Pulmonary artery endothelial cell (primary cell): ENCODE data around the gene GDPGP1. TPM values are rescaled to one million over a fixed set of nuclear protein-coding genes. Genes with fewer than 3 reads are reported as not detected.

Source experiments
- DNase-seq: peaks from one replicate; pipeline ENCODE4 v3.0.0-alpha.2; 2011; ENCODE audit warnings: low read depth, low spot score
- total RNA-seq: library from RNA; depleted of rRNA; stranded (reverse); fragments of >200 nt; gene quantifications from 2 replicates; pipeline ENCODE4 v1.2.3, GENCODE V29; 2014

The GDPGP1 gene
- total RNA-seq, 1 donor from 2014 or later: 7.3 TPM

DNA sequence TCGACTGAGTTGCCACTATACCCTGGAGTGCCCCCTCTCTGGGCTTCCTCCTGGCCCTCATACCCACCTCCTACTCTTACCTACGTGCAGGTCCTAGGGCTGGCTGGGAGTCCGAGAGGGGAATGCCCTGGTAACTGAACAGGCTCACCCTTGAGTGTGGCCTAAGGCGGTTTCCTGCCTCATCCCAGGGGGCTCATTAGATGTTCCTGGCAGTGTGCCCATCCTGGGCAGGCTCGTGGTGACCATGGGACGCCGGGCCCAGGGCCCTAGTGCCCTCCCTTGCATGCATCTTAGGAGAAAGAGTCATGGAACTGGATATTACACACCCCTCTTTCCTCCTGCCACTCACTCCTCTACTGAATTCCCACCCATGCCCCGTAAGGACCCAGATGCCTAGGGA lies 30.1 kb upstream of the GDPGP1 start:
- DNase-seq: no peak

DNA sequence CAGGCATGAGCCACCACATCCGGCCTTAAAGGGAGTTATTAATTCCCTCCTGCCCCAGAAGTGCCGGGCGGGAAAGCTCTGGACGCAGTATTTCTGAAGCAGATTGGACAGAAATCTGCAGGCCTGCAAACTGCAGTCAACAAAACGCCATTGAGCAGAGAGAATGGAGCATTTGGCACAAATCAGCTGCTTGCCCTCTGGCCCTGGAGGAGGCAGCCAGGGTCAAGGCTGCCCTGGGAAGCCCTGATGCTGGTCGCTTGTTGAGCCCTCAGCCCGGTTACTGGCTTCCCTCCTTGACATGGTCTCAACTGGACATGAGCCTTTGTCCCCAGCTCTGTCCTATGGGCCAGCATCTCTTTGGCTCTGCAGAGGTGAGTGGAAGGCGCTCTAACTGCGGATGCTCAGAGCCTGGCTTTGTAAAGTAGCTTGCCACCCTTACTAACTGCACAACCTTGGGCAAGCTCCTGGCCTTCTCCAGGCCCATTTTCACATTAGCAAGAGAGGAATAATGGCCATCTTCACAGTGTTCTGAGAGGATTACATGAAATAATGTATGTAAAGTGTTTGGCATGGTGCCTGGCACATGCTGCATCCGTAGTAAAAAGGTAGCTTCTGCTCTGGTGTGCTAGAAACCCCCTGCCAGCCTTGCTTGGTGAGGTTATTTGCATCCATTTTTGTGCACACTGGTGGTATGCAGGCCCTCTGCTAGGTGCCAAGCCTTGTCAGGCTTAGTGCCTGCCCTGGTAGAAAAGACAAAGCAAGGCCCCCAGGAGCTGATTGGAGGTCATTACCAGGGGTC lies 28.8 kb upstream of the GDPGP1 start:
- no peak for DNase-seq

- DNase-seq: no peak
These were observed 28.1 kb upstream of the GDPGP1 start for GRCh38 chr15:90205886-90206285.

GRCh38 chr15:90207252-90207651 lies 26.8 kb upstream of the GDPGP1 start:
- DNase-seq: no peak

- no peak for DNase-seq
These were observed 25.7 kb upstream of the GDPGP1 start for GRCh38 chr15:90208356-90208755.

DNA sequence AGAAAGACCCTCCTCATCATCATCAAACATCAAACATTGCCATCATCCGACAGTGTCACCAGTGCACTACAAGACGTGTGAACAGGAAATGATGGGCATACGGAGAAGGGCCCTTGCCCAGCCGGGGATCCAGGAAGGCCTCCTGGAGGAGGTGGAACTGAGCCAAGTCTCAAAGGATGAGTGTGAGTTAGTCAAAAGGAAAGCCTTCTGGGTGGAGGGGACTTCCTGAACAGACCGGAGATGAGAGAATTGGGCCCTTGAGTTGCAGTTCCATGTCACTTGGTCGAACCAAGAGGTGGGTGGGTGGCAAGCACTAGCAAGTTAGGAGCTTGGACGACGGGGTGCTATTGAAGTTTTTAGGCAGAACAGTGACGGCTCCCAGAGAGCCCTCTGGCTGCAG lies 24.4 kb upstream of the GDPGP1 start:
- DNase-seq: no peak

DNA sequence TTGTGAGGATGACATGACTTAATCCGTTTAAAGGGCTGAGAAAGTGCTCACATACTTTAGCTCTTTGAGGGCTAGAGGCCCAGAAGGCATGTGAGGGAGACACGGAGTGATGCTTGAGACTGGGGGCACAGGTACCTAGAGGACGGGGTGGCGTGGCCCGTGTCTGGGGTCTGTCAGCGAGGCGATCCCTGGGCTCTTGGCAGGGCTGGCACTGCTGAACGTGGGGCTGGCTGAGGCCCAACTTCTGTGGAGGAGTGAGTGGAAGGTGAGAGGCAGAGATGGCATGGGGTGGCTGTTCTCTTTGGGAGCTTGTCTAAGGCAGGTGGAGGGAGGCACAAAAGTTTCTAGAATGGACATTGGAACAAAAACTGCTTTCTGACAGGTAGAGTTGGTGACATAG lies 23.4 kb upstream of the GDPGP1 start:
- no peak for DNase-seq

DNA sequence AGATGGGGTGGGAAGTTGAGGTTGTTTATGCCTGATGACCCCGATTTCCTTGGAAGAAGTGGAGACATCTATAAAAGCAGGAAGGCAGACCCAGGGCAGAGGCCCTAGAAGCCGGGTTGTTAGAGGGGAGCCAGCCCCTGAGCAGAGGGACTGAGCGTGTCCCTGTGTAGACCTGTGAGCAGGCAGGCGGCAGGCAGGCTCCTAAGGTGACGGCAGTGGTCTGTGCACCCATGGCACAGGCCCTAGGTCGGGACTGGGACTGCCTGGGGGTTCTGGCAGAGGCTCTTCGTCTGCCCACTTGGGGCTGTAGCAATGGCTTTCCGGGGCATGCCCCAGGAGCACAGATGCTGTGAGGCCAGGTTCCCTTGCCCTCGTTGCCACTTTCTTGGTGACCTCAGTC lies 23.0 kb upstream of the GDPGP1 start:
- DNase-seq: no peak

- no peak for DNase-seq
These were observed 22.4 kb upstream of the GDPGP1 start for GRCh38 chr15:90211440-90212143.

GRCh38 chr15:90212221-90213098 lies 21.5 kb upstream of the GDPGP1 start:
- no peak for DNase-seq

- DNase-seq: no peak
These were observed 20.7 kb upstream of the GDPGP1 start for GRCh38 chr15:90213122-90213817.

DNA sequence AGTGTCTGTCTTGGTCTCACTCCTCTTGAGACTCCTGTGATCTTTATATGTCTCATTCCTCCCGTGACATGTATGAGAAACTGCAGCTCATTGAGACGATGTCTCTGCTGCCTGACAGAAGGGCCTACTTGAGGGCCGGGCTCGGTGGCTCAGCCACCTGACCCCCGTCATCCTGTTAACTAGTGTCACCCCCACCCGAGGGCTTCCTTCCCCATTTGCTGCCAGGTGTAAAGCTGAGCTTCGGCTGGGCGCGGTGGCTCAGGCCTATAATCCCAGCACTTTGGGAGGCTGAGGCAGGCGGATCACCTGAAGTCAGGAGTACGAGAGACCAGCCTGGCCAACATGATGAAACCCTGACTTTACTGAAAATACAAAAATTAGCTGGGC lies 20.2 kb upstream of the GDPGP1 start:
- no peak for DNase-seq

DNA sequence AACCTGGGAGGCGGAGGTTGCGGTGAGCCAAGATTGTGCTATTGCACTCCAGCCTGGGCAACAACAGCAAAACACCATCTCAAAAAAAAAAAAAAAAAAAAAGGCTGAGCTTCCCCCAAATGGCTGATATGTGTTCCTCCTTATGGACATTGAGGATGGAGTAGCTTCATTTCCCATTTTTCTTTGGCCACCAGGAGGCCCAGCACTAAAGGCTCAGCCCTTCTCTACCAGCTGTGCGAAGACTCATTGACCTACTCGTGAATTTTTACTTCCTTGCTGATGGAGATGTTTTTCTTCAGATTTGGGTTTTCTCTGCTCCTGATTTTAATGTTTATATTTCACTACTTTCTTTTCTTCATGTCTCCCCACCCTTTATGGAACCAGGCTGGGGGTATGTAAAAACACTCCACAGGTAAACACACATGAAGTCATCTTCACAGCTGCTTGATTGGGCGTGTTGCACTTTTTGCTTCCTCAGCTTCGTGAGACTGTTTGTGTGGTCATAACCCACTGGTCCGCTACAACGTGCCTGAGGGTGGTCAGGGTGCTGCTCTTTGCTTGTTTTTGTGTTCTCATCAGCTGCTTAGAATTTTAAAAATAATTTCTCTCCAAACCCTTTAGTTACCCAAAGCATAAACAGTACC lies 19.3 kb upstream of the GDPGP1 start:
- DNase-seq: no peak

GRCh38 chr15:90217671-90218394 lies 16.2 kb upstream of the GDPGP1 start:
- DNase-seq: no peak

DNA sequence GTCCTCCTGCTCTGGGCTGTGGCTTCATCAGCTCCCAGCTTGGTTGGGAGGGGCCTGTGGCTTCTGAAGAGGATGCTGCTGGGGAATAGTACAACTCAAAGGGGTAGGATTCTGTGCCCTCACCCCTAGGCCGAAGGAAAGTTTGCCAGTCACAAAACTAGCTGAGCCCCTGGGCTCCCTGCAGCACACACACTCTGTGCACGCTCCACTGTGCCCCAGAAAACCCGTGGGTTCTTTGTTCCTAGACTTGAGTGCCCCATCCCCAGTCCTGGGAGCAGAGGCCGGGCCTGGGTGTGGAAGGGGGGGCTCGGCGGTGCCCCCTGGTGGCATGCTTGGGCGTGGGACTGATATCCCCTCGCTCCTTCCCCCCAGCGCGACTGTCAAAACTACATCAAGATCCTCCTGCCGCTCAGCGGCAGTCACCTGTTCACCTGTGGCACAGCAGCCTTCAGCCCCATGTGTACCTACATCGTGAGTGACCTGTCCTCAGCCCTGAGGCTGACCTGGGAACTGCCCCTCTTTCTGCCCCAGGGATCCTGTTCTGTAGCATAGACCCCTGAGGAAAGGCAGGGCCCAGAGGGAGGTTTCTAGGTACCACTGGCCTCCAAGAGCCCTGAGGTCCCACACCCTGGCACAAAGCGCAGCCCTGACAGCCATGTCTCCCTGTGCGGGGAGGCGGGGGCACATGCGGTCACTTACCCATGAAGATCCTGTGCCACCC lies 14.4 kb upstream of the GDPGP1 start:
- no peak for DNase-seq

- peak; percentile 49 for DNase-seq
These were observed 12.6 kb upstream of the GDPGP1 start for GRCh38 chr15:90221246-90221900.

DNA sequence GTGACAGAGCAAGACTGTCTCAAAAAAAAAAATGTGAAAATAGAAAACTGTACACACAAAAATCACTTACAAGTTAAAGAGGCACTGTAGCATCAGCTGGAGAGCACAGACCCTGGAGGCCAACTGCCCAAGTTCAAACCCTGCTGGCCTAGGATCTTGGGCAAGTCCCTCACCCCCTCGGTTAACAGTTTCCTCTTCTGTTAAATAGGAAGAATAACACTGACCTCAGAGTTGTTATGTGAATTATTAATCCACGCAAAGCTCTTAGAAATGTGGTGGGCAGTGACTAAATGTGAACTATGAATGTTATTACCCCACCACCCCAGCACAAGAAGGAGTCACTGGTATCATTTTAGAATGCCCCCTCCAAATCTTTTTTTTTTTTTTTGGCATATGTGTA lies 11.5 kb upstream of the GDPGP1 start:
- DNase-seq: no peak

DNA sequence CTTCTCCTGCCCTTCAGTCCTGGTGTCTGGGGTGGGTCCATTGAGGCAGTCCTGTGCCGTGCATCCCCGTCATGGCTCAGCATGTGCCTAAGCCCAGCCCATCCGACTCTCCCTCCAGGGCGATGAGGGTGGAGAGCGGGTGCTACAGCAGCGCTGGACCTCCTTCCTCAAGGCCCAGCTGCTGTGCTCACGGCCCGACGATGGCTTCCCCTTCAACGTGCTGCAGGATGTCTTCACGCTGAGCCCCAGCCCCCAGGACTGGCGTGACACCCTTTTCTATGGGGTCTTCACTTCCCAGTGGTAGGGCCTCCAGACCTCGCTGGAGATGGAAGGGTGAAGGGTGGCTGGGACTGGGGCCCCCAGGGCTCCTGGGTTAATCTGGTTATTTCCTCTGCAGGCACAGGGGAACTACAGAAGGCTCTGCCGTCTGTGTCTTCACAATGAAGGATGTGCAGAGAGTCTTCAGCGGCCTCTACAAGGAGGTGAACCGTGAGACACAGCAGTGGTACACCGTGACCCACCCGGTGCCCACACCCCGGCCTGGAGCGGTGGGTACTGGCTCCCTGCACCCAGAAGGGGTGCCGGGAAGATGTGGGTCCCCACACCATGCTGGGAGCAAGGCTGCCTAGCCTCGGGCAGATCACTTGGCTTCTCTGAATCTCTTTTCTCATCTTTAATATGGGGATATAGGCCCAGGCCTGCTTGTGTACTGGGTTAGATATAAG lies 10.4 kb upstream of the GDPGP1 start:
- DNase-seq: no peak
